SW480 (cell line): ENCODE results near the gene IGLL1.

ENCODE experiments used
- DNase-seq: peaks from one replicate; pipeline ENCODE4 v3.0.0-alpha.2; 2016; ENCODE audit warnings: low spot score

The IGLL1 gene

GRCh38 chr22:23527971-23528740 lies 51.9 kb downstream of the IGLL1 start:
- no peak for DNase-seq

- no peak for DNase-seq
Measured at GRCh38 chr22:23526596-23527316, 53.3 kb downstream of the IGLL1 start.

- no peak for DNase-seq
Measured at GRCh38 chr22:23525510-23525909, 54.6 kb downstream of the IGLL1 start.

- no peak for DNase-seq
Measured at GRCh38 chr22:23524226-23524625, 55.9 kb downstream of the IGLL1 start.

GRCh38 chr22:23523713-23524112 lies 56.4 kb downstream of the IGLL1 start:
- no peak for DNase-seq
